Psoas muscle (tissue), 8 donors: Measurements from ENCODE around the gene GLI3. TPM values are rescaled to one million over a fixed set of nuclear protein-coding genes. Genes with fewer than 3 reads are reported as not detected.

ENCODE experiments used
- ATAC-seq, 4 donors: fragments of 200-7000 bp; cut with Tn5 transposase; one replicate each; pipeline ENCODE4 v1.9.1; 2020; ENCODE audit warnings: moderate library complexity in 3 of 4, mild to moderate bottlenecking in 2 of 4
- DNase-seq, 2 donors: peaks; one replicate each; pipeline ENCODE4 v3.0.0-alpha.2; 2020
- H3K27ac ChIP-seq: fragments of 200-600 bp; one replicate; pipeline ENCODE4 v1.8.0; 2022
- H3K27me3 ChIP-seq, 3 donors: fragments of 200-600 bp in 1 of 3; one replicate each; pipeline versions ENCODE4 v1.6.1 to v1.8.0; 2013 to 2022; ENCODE audit warnings: low read length in 2 of 3, mild to moderate bottlenecking in 2 of 3, moderate library complexity in 1 of 3; ENCODE audit not compliant: insufficient read depth in 3 of 3
- H3K36me3 ChIP-seq, 2 donors: fragments of 200-600 bp in 1 of 2; one replicate each; pipeline versions ENCODE4 v1.6.1 to v1.8.0; 2013 to 2022; ENCODE audit warnings: low read depth in 1 of 2, mild to moderate bottlenecking in 1 of 2, moderate library complexity in 1 of 2; ENCODE audit not compliant: insufficient read depth in 1 of 2
- H3K4me1 ChIP-seq: fragments of 200-600 bp; one replicate; pipeline ENCODE4 v1.8.0; 2022
- H3K4me3 ChIP-seq: fragments of 200-600 bp; one replicate; pipeline ENCODE4 v1.8.0; 2022; ENCODE audit warnings: mild to moderate bottlenecking
- H3K9me3 ChIP-seq: fragments of 200-600 bp; one replicate; pipeline ENCODE4 v1.8.0; 2022
- CTCF ChIP-seq: fragments of 200-600 bp; IDR thresholded peaks from one replicate; pipeline ENCODE4 v1.8.0; 2022; ENCODE audit warnings: antibody characterized with exemption
- WGBS, 3 donors: extraction: QIAGEN DNeasy Blood & Tissue Kit; methylation state at CpG; one replicate each; pipeline versions ENCODE4 v1.1.6 to v1.1.7; 2013; 5-methylcytosine and 5-hydroxymethylcytosine counted together
- intact Hi-C, 2 donors: fragments of 100-400 bp; cut with DNase I; formaldehyde crosslinking; loops; one replicate each; pipeline versions ENCODE4 v1.11.0 to v1.14.2; 2022
- polyA plus RNA-seq, 3 donors: library from polyadenylated mRNA; stranded (reverse); fragments of 200-250 nt; gene quantifications; one replicate each; pipeline ENCODE4 v1.2.3, GENCODE V29; 2013
- total RNA-seq, 4 donors: library from RNA; stranded (reverse); fragmentation: NEBNext Ultra II Directional in 2 of 4; extraction: Animal tissue kit (Norgen Biotek cat#: 25700) in 2 of 4; gene quantifications; one replicate each; pipeline versions ENCODE4 v1.2.1 to v1.2.4, GENCODE V29; 2021 to 2023
- donor health status: healthy with polysubstance abuse.
- donor health status: DM: no; HTN: no; CAD: no; lungs with moderate emphysema.
- donor health status: Bipolar disorder and iron deficiency.
- donor health status: healthy.
- donor health status: DM: yes; HTN: yes; CAD: no.
- donor health status: DM: no; HTN: no; CAD: no.
- donor health status: DM: no; HTN: no; CAD: no.
- donor health status: DM: yes; HTN: yes; CAD: no.

Gene GLI3
- total and polyA plus RNA-seq, 7 donors, result 0.24 to 4.9 (median 3.2) TPM

DNA sequence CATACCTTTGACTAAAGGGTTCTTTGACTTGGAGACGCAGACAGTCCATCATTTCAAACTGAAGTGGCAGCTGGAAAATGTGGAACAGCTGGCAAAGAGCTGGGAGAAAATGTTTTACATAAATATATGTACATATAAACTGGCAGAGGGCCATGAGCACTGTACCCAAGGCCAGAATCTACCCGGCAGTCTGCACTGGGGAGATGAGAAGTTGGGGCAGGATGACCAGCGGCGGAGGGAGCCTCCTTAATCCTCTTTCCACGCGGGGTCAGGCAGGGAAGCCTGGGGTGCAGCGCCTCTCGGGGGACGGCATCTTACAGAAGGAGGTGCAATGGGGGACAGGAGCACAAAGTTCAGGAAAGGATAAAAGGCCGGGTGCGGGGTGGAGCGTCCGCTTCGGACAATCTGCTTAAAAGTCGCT is 1.3 kb downstream of the GLI3 start:
- Histone ChIP-seq H3K27ac (peak overlapping the region; percentile 6), H3K4me1 (peaks cover 10% of the 10 kb centered on the region), H3K27me3 (peaks cover 0 to 6% (median 0%) of the 10 kb centered on the region in 3 donors), H3K36me3 (no peaks in the 10 kb centered on the region), H3K9me3 (no peaks in the 10 kb centered on the region), H3K4me3 (peak overlapping the region; percentile 69)
- ATAC-seq (no peak), DNase-seq (no peak)
- TF ChIP-seq CTCF, result no peak
- WGBS, 3 donors, result 7 to 13% (median 12%) methylated on average over 15 of the region's 15 CpGs
- intact Hi-C loops, result loop anchor here in 1 of 2 donors (10.0 kb wide), 1 partner anchor 261 kb away; no protein-coding TSS in a partner anchor

DNA sequence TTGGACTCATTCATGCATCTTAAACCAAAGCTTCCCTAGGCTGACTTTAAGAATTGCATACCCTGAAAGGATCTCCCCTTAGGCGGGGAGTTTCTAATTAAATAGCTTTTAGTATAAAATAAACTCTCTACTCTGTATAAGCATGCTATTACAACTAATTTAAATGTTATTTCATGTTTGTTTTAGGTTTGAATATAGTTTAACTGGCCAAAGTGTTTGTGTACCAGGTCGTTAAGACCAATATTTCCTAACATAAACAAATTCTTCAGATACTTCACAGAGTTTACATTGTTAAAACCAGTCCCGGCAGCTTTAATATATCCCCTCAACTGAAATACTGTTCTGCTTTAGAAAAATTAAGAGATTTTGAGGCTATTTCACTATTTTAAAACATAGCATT is 2.3 kb downstream of the GLI3 start:
- intact Hi-C loops, result loop anchor here in 1 of 2 donors (10.0 kb wide), 1 partner anchor 260 kb away; no protein-coding TSS in a partner anchor
- Histone ChIP-seq H3K9me3 (no peaks in the 10 kb centered on the region), H3K4me3 (no peak overlapping the region), H3K27me3 (peaks cover 0 to 6% (median 0%) of the 10 kb centered on the region in 3 donors), H3K36me3 (no peaks in the 10 kb centered on the region), H3K4me1 (peaks cover 10% of the 10 kb centered on the region), H3K27ac (no peak overlapping the region)
- DNase-seq, result no peak
- no peak for TF ChIP-seq CTCF
- WGBS, 3 donors, result 88 to 92% (median 88%) methylated on average over 3 of the region's 3 CpGs
- no peak for ATAC-seq

DNA sequence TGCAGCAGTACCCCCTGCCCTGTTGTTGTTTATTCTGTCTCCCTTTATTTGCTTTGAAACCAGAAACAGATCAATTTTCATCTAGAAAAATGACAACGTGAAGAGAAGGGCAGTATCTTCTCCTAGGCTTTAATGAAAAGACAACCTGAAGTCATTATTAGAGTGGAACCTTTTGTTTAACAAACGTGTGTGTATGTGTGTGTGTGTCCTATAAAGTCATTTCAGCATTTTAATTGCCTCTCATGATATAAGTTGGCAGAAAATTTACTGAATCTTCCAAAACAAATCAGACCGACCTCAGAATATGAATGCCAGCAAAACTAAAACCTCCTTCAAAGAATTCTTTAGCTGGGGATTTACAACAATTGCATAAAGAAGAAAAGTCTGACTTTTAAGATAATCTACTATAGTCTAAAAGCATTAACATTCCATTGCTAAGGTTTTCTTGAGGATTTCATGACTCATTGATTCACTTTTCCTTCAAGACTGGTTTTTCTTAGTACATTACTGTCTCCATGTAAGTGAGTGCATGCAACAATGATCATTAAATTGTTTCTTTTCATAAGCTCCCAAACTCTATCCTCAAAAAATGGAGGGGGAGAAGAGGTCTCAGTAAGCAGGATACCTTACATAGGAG is 3.2 kb downstream of the GLI3 start:
- no peak for DNase-seq
- H3K27ac ChIP-seq, result no peak overlapping the region
- no peaks in the 10 kb centered on the region for H3K36me3 ChIP-seq
- TF ChIP-seq CTCF, result no peak
- peaks cover 10% of the 10 kb centered on the region for H3K4me1 ChIP-seq
- intact Hi-C loops, result loop anchor here in 1 of 2 donors (10.0 kb wide), 1 partner anchor 259 kb away; no protein-coding TSS in a partner anchor
- no peaks in the 10 kb centered on the region for H3K9me3 ChIP-seq
- peaks cover 0 to 6% (median 0%) of the 10 kb centered on the region in 3 donors for H3K27me3 ChIP-seq
- no peak overlapping the region for H3K4me3 ChIP-seq
- ATAC-seq, result no peak
- WGBS, 3 donors, result 63 to 73% (median 63%) methylated on average over 3 of the region's 3 CpGs

DNA sequence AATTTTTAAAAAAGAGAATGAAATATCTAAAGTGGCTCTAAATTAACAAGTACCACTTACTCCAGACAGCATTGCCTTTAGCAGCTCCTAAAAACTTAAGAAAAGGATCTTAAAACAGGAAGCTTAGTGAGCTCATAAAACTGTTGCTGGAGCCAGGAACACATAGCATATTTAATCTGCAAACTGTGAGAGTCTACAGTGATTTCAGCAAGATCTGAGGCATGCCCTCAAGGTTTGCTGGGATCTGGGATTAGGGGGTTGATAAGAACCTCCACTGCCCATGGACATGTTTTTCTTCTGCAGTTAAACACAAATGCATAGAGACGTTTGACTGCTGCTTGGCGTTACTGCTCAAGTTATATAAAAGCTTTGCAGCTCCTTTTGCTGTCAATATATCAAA is 3.8 kb downstream of the GLI3 start:
- Histone ChIP-seq H3K4me1 (peaks cover 6% of the 10 kb centered on the region), H3K27me3 (peaks cover 0 to 7% (median 0%) of the 10 kb centered on the region in 3 donors), H3K4me3 (no peak overlapping the region), H3K9me3 (no peaks in the 10 kb centered on the region), H3K36me3 (no peaks in the 10 kb centered on the region), H3K27ac (no peak overlapping the region)
- no peak for ATAC-seq
- WGBS, 3 donors, result 74% methylated on average over 2 of the region's 2 CpGs
- intact Hi-C loops, result loop anchor here in 1 of 2 donors (10.0 kb wide), 1 partner anchor 258 kb away; no protein-coding TSS in a partner anchor
- TF ChIP-seq CTCF, result no peak
- no peak for DNase-seq
